Measurements from ENCODE around the gene PHACTR3. TPM values are rescaled to one million over a fixed set of nuclear protein-coding genes. Genes with fewer than 3 reads are reported as not detected.

Gene PHACTR3
- total RNA-seq, 1 experiment from 2014 or later = not detected

GRCh38 chr20:59873409-59873808 lies 269.1 kb downstream of the PHACTR3 start:
- no peak overlapping the region for H2BK120ac ChIP-seq (ENCODE audit: low read depth, low read length, poor library complexity, severe bottlenecking)
- H3K79me1 ChIP-seq (ENCODE audit: insufficient read depth, low read depth, low read length, poor library complexity, severe bottlenecking) = no peaks in the 10 kb centered on the region
- H3K23me2 ChIP-seq (ENCODE audit: insufficient read length, low read depth, low read length, poor library complexity, severe bottlenecking) = no peaks in the 10 kb centered on the region
- H4K8ac ChIP-seq (replicated peaks; ENCODE audit: insufficient read length, low read depth, low read length) = no peak overlapping the region
- H3K9ac ChIP-seq (ENCODE audit: extremely low read depth, insufficient read length, low read length) = no peak overlapping the region
- no peak overlapping the region for H3K56ac ChIP-seq (ENCODE audit: insufficient read length, low read depth, low read length)
- no peaks in the 10 kb centered on the region for H3K79me2 ChIP-seq (ENCODE audit: insufficient read depth, low read length)
- H4K20me1 ChIP-seq (ENCODE audit: control insufficient read depth, insufficient read depth, insufficient read length) = no peaks in the 10 kb centered on the region
- Mint-ChIP-seq H3K27ac (no peak overlapping the region), H3K9me3 (no peaks in the 10 kb centered on the region; a peak in 1 of 5 replicates), H3K4me3 (no peak overlapping the region), H3K36me3 (ENCODE audit: insufficient read depth in 1 of 3, low read depth in 3 of 3) (no peaks in the 10 kb centered on the region), H3K27me3 (ENCODE audit: low read depth) (peaks cover 8% of the 10 kb centered on the region), H3K4me1 (no peaks in the 10 kb centered on the region)
- H3K23ac ChIP-seq (ENCODE audit: insufficient read length, low read depth, low read length) = no peak overlapping the region
- no peak overlapping the region for H4K5ac ChIP-seq (ENCODE audit: insufficient read length, low read depth, low read length)
- H3K27me3 ChIP-seq (ENCODE audit: insufficient read depth, low read length) = no peaks in the 10 kb centered on the region
- no peak overlapping the region for H3K14ac ChIP-seq (ENCODE audit: insufficient read depth, low read length)
- no peak overlapping the region for H3T11ph ChIP-seq (ENCODE audit: low read length)
- no peak for DNase-seq
- no peak overlapping the region for H3K4me2 ChIP-seq (ENCODE audit: insufficient read depth, insufficient read length, low read length)
- no peaks in the 10 kb centered on the region for H3K4me1 ChIP-seq (ENCODE audit: insufficient read depth, low read length)
- WGBS (ENCODE audit: extremely low coverage, insufficient read length, low lambda C conversion rate) = no CpG with 5 or more reads among the region's 1 CpG
- TF ChIP-seq CTCF (conservative IDR thresholded peaks at IDR 0.05) = no peak
- no peak overlapping the region for H2BK20ac ChIP-seq (ENCODE audit: low read depth, low read length, poor library complexity, severe bottlenecking)
- H3K18ac ChIP-seq (ENCODE audit: insufficient read length, low read depth, low read length) = no peak overlapping the region
- H2BK15ac ChIP-seq (ENCODE audit: low read depth, low read length) = no peak overlapping the region
- no peak overlapping the region for H2BK5ac ChIP-seq (ENCODE audit: insufficient read length, low read length)
- no peak overlapping the region for H3K4ac ChIP-seq (ENCODE audit: low read depth, low read length)
- no peak overlapping the region for H3K27ac ChIP-seq (ENCODE audit: insufficient read length, low read depth, low read length)
- H2AFZ ChIP-seq (ENCODE audit: low read length) = no peak overlapping the region
- H2BK12ac ChIP-seq (ENCODE audit: insufficient read length, low read depth, low read length) = no peak overlapping the region
- H3K9me3 ChIP-seq (ENCODE audit: control insufficient read depth, low read depth, low read length) = no peaks in the 10 kb centered on the region
- no peak overlapping the region for H4K91ac ChIP-seq (ENCODE audit: insufficient read length, low read depth, low read length)
- no peak overlapping the region for H2AK5ac ChIP-seq (ENCODE audit: insufficient read length, low read length)

Measured in H9 (cell line).